ENCODE results near the gene SPC25. TPM values are rescaled to one million over a fixed set of nuclear protein-coding genes. Genes with fewer than 3 reads are reported as not detected.

SPC25 gene
- total RNA-seq, 4 donors from 2014 or later = not detected

GRCh38 chr2:168831662-168832061 is 58.6 kb downstream of the SPC25 start:
- no peak for TF ChIP-seq CTCF (IDR thresholded peaks at IDR 0.05; ENCODE audit: low read depth)

GRCh38 chr2:168830958-168831357 is 59.3 kb downstream of the SPC25 start:
- TF ChIP-seq CTCF (IDR thresholded peaks at IDR 0.05; ENCODE audit: low read depth) = no peak

- TF ChIP-seq CTCF (IDR thresholded peaks at IDR 0.05; ENCODE audit: low read depth) = no peak
Observed at GRCh38 chr2:168825126-168825525, 65.1 kb downstream of the SPC25 start.

GRCh38 chr2:168821992-168822391 is 68.2 kb downstream of the SPC25 start:
- TF ChIP-seq CTCF (IDR thresholded peaks at IDR 0.05; ENCODE audit: low read depth) = no peak

- no peak for TF ChIP-seq CTCF (IDR thresholded peaks at IDR 0.05; ENCODE audit: low read depth)
Observed at GRCh38 chr2:168821577-168821976, 68.7 kb downstream of the SPC25 start.

Other genes with a start within 250 kb of the SPC25 start
- 100 to 1,000 TPM in 1 of 4 donors, 10 to 100 TPM in 3; 24.6 to 118 (median 68.8) TPM for gene NOSTRIN, start 87.8 kb downstream of the SPC25 start, total RNA-seq
- gene G6PC2, start 10.9 kb upstream of the SPC25 start, total RNA-seq = not detected
- gene ABCB11, start 140.9 kb upstream of the SPC25 start, total RNA-seq = 10 to 100 TPM in 3 of 4 donors, 1 to 10 TPM in 1; 4.6 to 89.1 (median 13.1) TPM
- gene DHRS9, start 179.1 kb upstream of the SPC25 start, total RNA-seq = 100 to 1,000 TPM in 1 of 4 donors, 10 to 100 TPM in 2, 1 to 10 TPM in 1; 4.3 to 130 (median 18.8) TPM